Dermis blood vessel endothelial cell (primary cell): ENCODE data around the gene PSD4. TPM values are rescaled to one million over a fixed set of nuclear protein-coding genes. Genes with fewer than 3 reads are reported as not detected.

Experiments
- DNase-seq: peaks from one replicate; pipeline ENCODE4 v3.0.0; 2010
- total RNA-seq: library from RNA; depleted of rRNA; stranded (reverse); fragments of >200 nt; gene quantifications from 2 replicates; pipeline ENCODE4 v1.2.3, GENCODE V29; 2014

Gene PSD4
- total RNA-seq, result 0.34 and 0.79 TPM in 2 replicates

- DNase-seq, result no peak
Measured at GRCh38 chr2:113173542-113174375, at the start of gene PSD4. Gene PSD4 (plus strand): TSS chr2:113173971. CDS start chr2:113182457, 8,486 bp downstream.

GRCh38 chr2:113124181-113124961 lies 49.4 kb upstream of the PSD4 start:
- peak; percentile 28 for DNase-seq

DNA sequence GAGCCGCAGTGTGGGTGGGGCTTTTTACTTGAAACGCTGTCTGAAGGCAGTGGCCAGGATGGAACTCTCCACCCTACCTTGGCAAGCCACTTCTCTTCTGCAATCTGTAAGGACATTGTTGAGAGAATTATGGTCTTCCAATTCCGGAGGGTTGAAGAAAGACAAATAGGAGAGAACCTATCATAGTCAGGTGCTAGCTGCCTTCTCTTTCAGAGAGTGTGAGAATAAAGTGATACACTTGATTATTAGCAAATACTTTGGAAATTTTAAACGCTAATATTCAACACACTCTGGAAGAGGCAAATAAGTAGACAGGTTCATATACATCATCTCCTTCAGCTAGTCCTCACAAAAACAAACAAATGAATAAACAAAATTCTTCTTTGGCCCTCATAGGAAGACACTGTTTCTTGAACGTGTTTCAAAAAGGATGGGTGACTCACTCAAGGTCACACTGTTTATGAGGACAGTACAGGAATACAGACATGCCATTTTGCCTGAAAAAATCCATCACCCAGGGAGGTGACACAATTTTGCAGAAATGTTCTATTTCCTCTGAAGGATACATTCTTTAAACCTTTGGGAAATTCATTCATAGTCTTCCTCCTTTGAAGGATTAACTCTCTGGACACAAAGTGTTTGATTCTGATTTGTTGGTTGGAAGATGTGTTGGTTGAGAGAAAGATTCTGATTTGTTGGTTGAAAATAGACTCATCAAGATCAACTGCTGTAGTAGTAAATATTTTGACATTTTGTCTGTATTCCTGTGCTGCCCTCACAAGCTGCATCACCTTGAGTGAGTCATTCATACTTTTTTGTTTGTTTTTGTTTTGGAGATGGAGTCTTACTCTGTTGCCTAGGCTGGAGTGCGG lies 48.6 kb upstream of the PSD4 start:
- no peak for DNase-seq

DNA sequence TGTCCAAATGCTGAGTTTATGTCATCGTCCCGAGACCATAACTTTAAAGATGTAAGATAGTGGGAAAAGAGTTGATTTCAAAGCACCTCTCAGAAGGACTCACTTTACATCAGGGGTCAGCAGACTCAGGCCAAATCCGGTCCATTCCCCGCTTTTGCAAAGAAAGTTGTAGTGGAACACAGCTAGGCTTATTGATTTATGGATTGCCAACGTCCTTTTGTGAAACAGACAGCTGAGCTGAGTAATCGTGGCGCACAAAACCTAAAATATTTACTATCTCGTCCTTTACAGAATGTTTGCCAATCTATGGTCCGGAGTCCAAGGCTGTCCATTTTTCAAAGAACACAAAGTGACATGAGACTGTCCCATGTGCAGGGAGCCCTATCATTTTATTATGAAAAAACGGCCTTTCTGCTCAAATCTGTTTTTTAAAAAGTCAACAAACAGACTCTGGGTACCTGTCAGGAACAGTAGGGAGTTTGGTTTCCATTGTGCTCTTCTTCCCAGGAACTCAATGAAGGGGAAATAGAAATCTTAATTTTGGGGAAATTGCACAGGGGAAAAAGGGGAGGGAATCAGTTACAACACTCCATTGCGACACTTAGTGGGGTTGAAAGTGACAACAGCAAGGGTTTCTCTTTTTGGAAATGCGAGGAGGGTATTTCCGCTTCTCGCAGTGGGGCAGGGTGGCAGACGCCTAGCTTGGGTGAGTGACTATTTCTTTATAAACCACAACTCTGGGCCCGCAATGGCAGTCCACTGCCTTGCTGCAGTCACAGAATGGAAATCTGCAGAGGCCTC lies 46.7 kb upstream of the PSD4 start, which contains the start of gene IL1RN:
IL1RN (plus strand) TSS at position 754 of the 801 bp plus-strand sequence; CDS start at position 781, 27 bp downstream.
- DNase-seq, result no peak

DNA sequence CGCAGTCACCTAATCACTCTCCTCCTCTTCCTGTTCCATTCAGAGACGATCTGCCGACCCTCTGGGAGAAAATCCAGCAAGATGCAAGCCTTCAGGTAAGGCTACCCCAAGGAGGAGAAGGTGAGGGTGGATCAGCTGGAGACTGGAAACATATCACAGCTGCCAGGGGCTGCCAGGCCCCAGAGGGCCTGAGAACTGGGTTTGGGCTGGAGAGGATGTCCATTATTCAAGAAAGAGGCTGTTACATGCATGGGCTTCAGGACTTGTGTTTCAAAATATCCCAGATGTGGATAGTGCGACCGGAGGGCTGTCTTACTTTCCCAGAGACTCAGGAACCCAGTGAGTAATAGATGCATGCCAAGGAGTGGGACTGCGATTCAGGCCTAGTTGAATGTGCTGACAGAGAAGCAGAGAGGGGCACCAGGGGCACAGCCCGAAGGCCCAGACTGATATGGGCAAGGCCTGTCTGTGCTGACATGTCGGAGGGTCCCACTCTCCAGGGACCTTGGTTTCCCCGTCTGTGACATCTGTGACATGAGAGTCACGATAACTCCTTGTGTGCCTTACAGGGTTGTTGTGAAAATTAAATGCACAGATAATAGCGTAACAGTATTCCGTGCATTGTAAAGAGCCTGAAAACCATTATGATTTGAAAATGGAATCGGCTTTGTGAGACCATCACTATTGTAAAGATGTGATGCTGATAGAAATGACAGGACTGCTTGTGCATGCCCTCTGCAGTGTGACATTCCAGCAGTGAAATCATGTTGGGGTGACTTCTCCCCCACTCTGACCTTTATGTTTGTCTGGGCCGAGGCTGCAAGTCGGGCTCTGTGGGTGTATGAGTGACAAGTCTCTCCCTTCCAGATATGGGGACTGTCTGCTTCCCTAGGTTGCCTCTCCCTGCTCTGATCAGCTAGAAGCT lies 45.9 kb upstream of the PSD4 start:
- no peak for DNase-seq

DNA sequence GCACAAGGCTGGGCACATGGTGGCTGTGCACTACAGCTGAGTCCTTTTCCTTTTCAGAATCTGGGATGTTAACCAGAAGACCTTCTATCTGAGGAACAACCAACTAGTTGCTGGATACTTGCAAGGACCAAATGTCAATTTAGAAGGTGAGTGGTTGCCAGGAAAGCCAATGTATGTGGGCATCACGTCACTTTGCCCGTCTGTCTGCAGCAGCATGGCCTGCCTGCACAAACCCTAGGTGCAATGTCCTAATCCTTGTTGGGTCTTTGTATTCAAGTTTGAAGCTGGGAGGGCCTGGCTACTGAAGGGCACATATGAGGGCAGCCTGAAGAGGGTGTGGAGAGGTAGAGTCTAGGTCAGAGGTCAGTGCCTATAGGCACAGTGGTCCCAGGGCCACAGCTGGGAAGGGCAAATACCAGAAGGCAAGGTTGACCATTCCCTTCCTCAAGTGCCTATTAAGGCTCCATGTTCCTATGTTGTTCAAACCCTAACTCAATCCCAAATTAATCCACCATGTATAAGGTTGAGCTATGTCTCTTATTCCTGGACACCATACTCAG lies 44.2 kb upstream of the PSD4 start:
- no peak for DNase-seq

- no peak for DNase-seq
Measured at GRCh38 chr2:113131352-113132185, 42.2 kb upstream of the PSD4 start.

GRCh38 chr2:113132414-113133021 lies 41.3 kb upstream of the PSD4 start:
- DNase-seq, result no peak

DNA sequence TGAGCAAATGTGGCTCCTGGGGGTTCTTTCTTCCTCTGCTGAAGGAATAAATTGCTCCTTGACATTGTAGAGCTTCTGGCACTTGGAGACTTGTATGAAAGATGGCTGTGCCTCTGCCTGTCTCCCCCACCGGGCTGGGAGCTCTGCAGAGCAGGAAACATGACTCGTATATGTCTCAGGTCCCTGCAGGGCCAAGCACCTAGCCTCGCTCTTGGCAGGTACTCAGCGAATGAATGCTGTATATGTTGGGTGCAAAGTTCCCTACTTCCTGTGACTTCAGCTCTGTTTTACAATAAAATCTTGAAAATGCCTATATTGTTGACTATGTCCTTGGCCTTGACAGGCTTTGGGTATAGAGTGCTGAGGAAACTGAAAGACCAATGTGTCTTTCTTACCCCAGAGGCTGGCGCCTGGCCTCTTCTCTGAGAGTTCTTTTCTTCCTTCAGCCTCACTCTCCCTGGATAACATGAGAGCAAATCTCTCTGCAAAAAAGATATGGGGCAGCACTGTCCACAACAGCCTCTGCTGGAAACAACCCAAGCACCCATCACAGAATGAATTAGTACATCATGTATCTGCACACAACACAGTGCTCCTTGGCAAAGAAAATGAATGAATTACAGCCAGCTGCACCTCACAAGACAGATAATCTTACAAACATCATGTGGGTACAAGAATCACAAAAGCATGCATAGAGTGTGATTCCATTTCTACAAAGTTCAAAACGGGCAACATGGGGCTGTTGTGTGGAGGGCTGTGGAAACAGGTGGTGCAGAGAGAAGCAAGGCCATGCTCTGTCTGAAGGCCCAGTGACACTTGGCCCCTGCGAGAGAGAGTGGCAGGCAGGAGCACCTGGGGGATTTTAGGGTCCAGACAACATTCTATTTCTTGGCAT lies 39.8 kb upstream of the PSD4 start:
- no peak for DNase-seq

DNA sequence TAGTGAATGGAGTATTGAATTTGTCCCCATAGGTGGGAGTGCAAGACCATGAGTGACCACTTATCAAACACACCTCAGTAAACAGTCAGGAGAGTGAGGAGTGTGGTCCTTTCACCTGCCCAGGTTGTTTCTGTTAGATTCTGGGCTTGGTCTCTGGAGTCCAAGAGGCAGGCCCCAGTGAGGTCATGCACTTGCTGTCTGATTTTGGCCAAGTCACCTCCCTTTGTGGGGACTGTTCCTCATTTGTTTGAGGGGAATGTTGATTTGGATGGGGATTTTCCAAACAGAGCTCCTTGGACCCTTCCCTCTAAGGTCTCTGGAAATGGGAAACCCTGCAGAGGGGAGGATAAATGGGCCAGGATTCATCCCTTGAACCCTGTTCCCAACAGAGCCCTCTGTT lies 39.1 kb upstream of the PSD4 start:
- DNase-seq, result no peak

DNA sequence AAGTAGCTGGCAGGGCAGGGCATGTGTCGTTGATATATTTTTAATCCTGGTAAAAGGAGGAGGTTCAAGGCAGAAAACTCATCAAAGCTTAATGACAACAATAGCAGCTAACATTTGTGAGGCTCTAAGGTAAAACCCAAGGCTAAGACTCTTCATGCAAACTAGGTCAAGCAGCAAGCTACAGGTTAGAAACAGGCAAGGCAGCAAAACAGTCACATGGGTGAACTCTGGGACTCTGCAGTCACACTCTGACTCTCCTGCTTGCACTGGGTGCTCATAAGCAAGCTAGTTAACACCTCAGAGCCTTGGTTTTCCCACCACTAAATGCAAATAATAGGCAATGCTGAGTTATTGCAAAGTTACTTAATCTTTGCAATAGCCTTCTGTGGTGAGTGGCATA lies 38.5 kb upstream of the PSD4 start:
- no peak for DNase-seq

DNA sequence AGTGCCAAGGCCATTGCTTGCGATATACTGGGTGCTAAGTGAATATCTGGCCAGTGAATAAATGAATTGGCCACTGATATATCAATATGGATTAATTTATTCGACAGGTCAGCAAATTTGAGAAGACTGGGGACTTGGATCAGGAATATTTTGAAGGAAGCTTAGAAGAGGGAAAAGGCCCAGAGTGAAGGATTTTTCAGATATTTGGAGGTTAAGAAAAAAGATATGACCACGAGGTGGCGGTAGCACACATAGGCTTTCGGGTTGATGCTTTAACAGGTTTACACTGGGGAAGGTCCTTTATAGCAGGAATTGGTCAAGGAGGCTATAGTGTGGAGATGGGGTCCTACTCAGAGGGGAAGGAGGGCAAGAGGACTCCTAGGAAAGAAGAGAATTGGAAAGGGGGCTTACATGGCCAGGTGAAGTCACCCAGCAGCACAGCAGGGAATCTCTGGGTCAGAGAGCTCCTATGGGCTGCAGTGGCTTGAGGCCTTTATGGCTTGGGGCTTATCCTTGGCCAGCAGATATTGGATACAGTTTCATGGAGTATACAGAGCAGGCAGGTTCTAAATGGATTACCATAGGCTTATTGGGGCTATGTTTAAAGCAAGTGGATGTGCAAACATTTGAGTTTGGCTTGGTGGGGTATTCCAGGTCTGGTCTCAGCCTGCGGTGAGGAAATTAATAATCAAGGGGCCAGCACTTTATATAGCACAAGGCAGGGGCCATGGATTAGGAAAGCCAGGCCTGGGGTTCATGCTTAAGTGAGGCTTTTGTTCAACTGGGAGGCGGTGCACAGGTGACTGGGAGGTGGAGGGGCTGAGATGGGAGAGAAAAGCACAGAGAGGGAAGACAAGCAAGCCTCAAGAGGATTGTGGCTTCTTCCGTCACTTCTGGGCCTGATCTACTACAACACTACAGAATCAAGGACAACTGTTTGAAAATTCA lies 36.7 kb upstream of the PSD4 start:
- DNase-seq, result peak; percentile 73

DNA sequence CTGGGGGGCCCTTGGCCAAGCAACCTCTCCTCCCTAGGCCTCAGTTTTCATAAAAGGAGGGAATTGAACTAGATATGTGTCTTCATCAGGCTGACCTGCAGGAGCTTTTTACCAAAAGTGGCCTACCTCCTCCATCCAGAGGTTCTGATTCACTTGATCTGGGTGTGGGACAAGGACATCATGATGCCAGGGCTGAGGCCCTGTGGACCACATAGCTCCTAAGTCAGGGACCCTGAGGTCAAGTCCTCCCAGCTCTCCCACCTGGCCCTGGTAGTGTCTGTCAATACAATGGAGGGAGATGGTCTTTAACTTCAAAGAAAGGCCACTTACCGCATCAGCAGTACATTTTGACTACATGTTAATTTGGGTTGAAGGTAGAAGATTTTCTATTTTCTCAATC lies 35.9 kb upstream of the PSD4 start:
- no peak for DNase-seq

DNA sequence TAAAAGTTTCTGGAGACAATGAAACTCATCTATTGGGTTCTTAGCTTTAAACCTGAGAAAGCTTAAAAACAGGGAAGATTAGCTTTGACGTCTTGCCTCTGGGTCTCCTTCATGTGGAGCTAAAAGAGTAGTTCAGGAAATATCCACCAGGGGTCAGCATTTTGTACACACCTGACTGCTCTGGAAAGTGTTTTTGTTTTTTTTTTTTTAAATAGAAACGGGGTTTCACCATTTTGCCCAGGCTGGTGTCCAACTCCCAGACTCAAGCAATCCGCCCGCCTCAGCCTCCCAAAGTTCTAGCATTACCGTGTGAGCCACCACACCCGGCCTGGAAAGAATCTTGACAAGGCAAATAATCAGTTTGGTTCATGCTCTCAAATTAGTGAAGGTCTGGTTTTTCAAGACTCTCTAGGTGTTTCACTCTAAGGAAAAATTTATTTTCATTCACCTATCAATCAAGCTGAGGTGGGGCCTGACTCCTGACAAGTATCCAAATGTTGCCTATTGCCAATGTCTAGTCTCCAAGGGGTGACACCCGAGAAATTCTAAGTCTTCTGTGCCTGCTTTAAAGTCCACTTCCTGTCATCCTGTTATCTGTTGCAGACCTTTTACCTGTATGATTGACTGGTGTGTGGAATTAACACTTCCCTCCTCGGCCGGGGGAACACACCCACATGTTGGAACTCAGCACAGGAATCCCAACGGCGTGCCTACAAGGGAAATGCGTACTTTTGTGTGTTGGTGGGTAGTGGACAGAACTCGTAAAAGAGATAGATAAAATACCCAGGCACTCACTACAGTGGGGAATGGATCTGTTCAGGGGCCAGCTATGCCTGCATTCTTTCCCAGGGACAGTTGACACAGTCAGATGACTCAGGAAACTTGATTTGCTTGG lies 35.1 kb upstream of the PSD4 start:
- DNase-seq, result peak; percentile 82

DNA sequence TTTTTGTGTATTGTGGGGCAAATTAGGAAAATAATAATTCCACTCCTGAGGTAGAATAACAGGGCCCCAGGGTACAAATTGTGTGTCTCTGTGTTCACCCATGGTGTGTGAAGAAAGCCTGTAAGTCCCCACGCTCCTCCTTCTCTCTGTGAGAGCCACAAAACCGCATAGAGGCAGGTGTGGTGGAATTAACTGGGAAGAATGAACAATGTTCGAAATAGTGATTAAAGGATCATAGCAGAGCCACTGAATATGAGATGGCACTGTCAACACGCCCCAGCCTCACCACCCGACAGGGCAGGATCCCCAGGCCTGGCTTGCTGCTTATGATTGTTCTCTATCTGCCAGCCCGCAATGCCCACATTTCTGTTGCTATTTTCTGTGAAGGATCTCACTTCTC lies 32.3 kb upstream of the PSD4 start:
- DNase-seq, result no peak

DNA sequence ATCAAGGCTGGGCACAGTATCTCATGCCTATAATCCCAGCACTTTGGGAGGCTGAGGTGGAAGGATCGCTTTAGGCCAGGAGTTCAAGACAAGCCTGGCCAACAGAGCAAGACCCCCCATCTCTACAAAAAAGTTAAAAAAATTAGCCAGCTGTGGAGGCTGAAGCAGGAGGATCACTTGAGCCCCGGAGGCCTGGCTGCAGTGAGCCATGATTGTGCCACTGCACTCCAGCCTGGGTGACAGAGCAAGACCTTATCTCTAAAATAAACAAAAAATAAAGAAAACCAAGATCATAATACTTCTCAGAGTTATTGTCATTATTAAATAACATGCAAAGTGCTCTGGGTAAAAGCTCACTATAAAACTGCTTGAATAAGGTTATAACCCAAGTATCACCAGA lies 31.5 kb upstream of the PSD4 start:
- no peak for DNase-seq
